HepG2 (cell line): ENCODE data around the gene MEAK7. TPM values are rescaled to one million over a fixed set of nuclear protein-coding genes. Genes with fewer than 3 reads are reported as not detected.

ENCODE experiments used
- GATAD1 ChIP-seq: IDR thresholded peaks from 2 replicates; pipeline ENCODE4 v1.6.1; 2016; ENCODE audit warnings: missing genetic modification reagents, missing compliant biosample characterization
- KAT8 ChIP-seq: IDR thresholded peaks from 2 replicates; pipeline ENCODE4 v1.6.1; 2016; ENCODE audit warnings: missing genetic modification reagents, missing compliant biosample characterization
- POLR2A ChIP-seq, 2 experiments: IDR thresholded peaks; 2 replicates each; pipeline ENCODE4 v1.6.1; 2011; ENCODE audit warnings: low read depth in 2 of 2, low read length in 2 of 2, mild to moderate bottlenecking in 1 of 2, moderate library complexity in 1 of 2; ENCODE audit not compliant: insufficient read depth in 1 of 2
- RAD51 ChIP-seq: fragments of 450-650 bp; IDR thresholded peaks from 2 replicates; pipeline ENCODE4 v1.6.1; 2016; ENCODE audit warnings: borderline replicate concordance
- SMAD1 ChIP-seq: sonication (generic); formaldehyde crosslinking; IDR thresholded peaks from 2 replicates; pipeline ENCODE4 v1.4.0; 2020; ENCODE audit warnings: missing genetic modification reagents, low read depth, mild to moderate bottlenecking, borderline replicate concordance
- SP1 ChIP-seq, 2 experiments: fragments of 450-650 bp in 1 of 2; sonication (generic) in 1 of 2; formaldehyde crosslinking in 1 of 2; IDR thresholded peaks; 2 replicates each; pipeline versions ENCODE4 v1.4.0 to v1.6.1; 2016 to 2020; ENCODE audit warnings: missing genetic modification reagents in 1 of 2
- WIZ ChIP-seq: sonication (generic); formaldehyde crosslinking; IDR thresholded peaks from 2 replicates; pipeline ENCODE4 v1.5.1; 2020; ENCODE audit warnings: mild to moderate bottlenecking, missing genetic modification reagents
- ZNF292 ChIP-seq: sonication (generic); formaldehyde crosslinking; IDR thresholded peaks from 2 replicates; pipeline ENCODE4 v1.8.1; 2022; ENCODE audit warnings: mild to moderate bottlenecking, low read depth, missing genetic modification reagents, borderline replicate concordance
- ZNF616 ChIP-seq: sonication (generic); formaldehyde crosslinking; IDR thresholded peaks from 2 replicates; pipeline ENCODE4 v1.5.0; 2020; ENCODE audit warnings: low read depth, mild to moderate bottlenecking, missing genetic modification reagents
- ZNF678 ChIP-seq: sonication (generic); formaldehyde crosslinking; IDR thresholded peaks from 2 replicates; pipeline ENCODE4 v1.4.0; 2020; ENCODE audit warnings: mild to moderate bottlenecking, missing genetic modification reagents
- ZNF83 ChIP-seq: sonication (generic); formaldehyde crosslinking; IDR thresholded peaks from 2 replicates; pipeline ENCODE4 v1.4.0; 2020; ENCODE audit warnings: missing genetic modification reagents, mild to moderate bottlenecking, borderline replicate concordance
- polyA plus RNA-seq, 8 experiments: library from polyadenylated mRNA; depleted of rRNA in 3 of 8; stranded (reverse) in 7 of 8; unstranded in 1 of 8; fragments of >200 nt; fragmentation: Illumina TruSeq in 4 of 8; extraction: Trizol in 4 of 8; gene quantifications; 2 replicates each; pipeline versions ENCODE4 v1.2.1 to v1.2.3, GENCODE V29; 2011 to 2016; ENCODE audit warnings: low read depth in 4 of 8, missing spikeins in 1 of 8, mixed read lengths in 1 of 8; ENCODE audit not compliant: insufficient read depth in 1 of 8
- total RNA-seq, 5 experiments: library from RNA; depleted of rRNA; stranded (reverse); fragments of >200 nt; fragmentation: Illumina TruSeq; extraction: Trizol; gene quantifications; 2 replicates each; pipeline ENCODE4 v1.2.3, GENCODE V29; 2016; ENCODE audit warnings: low read depth in 1 of 5
- TF ChIP-seq, protein P1 (sequence below): sonication (generic); formaldehyde crosslinking; IDR thresholded peaks from 2 replicates; pipeline ENCODE4 v1.5.1; 2020; ENCODE audit warnings: missing genetic modification reagents, mild to moderate bottlenecking, borderline replicate concordance
- TF ChIP-seq, protein P2 (sequence below): IDR thresholded peaks from 2 replicates; pipeline ENCODE4 v1.4.0; 2020; ENCODE audit warnings: mild to moderate bottlenecking, missing genetic modification reagents
- TF ChIP-seq, protein P3 (sequence below), 2 experiments: sonication (generic) in 1 of 2; formaldehyde crosslinking in 1 of 2; IDR thresholded peaks; 2 replicates each; pipeline versions ENCODE4 v1.5.1 to v1.6.1; 2011 to 2020; ENCODE audit warnings: borderline replicate concordance in 1 of 2, low read depth in 1 of 2, low read length in 1 of 2, mild to moderate bottlenecking in 1 of 2, missing genetic modification reagents in 1 of 2, moderate library complexity in 1 of 2
- TF ChIP-seq, protein P4 (sequence below): sonication (generic); formaldehyde crosslinking; IDR thresholded peaks from 2 replicates; pipeline ENCODE4 v1.5.0; 2020; ENCODE audit warnings: mild to moderate bottlenecking, missing genetic modification reagents

Gene MEAK7
- total and polyA plus RNA-seq, 2 of the 13 experiments (the other 11 are each of a cell fraction or from before 2014, with no cell fraction given) = 11.8 to 14.7 TPM

DNA sequence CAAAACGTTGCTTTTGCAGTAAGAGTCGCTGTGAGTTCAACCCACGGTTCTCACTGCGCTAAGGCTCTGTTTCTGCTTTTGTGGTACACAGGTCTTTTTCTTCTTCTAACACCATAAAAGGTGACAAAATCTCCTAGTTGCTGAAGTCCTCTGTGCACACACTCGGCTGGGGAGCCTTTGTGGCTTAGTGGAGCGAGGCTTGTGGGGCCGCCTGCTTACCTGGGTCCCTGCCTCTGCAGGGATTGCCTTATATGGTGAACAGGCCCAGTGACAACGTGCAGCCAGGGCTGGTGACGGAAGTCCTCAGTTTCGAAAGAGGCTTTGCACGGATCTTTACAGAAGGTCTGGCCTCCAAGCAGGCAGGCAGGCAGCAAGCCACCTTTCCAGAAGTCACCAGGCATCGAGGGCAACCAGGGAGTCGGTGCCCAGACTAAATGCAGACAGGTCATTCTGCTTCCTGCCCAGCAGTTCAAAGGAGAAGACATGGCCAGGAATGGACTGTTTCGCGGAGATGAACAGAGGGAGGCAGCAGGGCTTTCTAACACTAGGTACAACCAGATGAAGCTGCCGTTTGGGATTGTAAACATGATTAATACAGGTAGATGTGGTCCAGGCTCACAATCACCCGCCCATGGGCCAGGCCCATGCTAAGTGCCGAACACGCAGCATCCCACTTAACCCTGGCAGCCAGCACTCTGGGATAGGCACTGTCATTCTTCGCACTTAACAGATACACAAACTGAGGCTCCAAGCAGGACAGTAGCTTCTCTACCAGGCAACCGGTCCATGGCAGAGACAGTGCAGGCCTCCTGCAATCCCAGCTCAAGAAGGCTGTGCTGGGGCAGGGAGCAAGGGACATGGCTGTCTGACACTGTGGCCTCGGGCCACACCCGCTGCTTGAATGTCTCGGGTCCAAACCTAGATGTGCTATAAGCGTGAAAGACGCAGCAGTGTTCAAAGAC lies 10.7 kb upstream of the MEAK7 start (continued):
- TF ChIP-seq ZNF292 (CRISPR knock-in tag) = peak; percentile 89; the same call in 1 of the 2 replicates
- TF ChIP-seq, protein P1, sequence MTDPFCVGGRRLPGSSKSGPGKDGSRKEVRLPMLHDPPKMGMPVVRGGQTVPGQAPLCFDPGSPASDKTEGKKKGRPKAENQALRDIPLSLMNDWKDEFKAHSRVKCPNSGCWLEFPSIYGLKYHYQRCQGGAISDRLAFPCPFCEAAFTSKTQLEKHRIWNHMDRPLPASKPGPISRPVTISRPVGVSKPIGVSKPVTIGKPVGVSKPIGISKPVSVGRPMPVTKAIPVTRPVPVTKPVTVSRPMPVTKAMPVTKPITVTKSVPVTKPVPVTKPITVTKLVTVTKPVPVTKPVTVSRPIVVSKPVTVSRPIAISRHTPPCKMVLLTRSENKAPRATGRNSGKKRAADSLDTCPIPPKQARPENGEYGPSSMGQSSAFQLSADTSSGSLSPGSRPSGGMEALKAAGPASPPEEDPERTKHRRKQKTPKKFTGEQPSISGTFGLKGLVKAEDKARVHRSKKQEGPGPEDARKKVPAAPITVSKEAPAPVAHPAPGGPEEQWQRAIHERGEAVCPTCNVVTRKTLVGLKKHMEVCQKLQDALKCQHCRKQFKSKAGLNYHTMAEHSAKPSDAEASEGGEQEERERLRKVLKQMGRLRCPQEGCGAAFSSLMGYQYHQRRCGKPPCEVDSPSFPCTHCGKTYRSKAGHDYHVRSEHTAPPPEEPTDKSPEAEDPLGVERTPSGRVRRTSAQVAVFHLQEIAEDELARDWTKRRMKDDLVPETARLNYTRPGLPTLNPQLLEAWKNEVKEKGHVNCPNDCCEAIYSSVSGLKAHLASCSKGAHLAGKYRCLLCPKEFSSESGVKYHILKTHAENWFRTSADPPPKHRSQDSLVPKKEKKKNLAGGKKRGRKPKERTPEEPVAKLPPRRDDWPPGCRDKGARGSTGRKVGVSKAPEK = peak; percentile 69; the same call in 1 of the 2 replicates
- no peak for TF ChIP-seq ZNF616 (CRISPR knock-in tag)
- no peak for TF ChIP-seq RAD51
- TF ChIP-seq SP1 (IDR thresholded peaks at IDR 0.05) = no peak
- no peak for TF ChIP-seq SP1 (CRISPR knock-in tag; IDR thresholded peaks at IDR 0.05)
- 0 out of 2 replicates have a peak, but pooled peaks have one; percentile 20 for TF ChIP-seq ZNF678 (CRISPR knock-in tag)
- peak; percentile 48; the same call in 1 of the 2 replicates for TF ChIP-seq WIZ (CRISPR knock-in tag)
- TF ChIP-seq KAT8 (CRISPR knock-in tag) = 0 out of 2 replicates have a peak, but pooled peaks have one; percentile 24
- TF ChIP-seq SMAD1 (CRISPR knock-in tag) = 0 out of 2 replicates have a peak, but pooled peaks have one; percentile 31
- TF ChIP-seq POLR2A (IDR thresholded peaks at IDR 0.05; ENCODE audit: insufficient read depth in 1 of 2, low read depth in 2 of 2, low read length in 2 of 2) = 0 out of 4 replicates have a peak, but pooled peaks of 1 of the 2 experiments have one; percentile 24
- TF ChIP-seq GATAD1 = no peak
- TF ChIP-seq ZNF83 (CRISPR knock-in tag) = 0 out of 2 replicates have a peak, but pooled peaks have one; percentile 66
- TF ChIP-seq, protein P2, sequence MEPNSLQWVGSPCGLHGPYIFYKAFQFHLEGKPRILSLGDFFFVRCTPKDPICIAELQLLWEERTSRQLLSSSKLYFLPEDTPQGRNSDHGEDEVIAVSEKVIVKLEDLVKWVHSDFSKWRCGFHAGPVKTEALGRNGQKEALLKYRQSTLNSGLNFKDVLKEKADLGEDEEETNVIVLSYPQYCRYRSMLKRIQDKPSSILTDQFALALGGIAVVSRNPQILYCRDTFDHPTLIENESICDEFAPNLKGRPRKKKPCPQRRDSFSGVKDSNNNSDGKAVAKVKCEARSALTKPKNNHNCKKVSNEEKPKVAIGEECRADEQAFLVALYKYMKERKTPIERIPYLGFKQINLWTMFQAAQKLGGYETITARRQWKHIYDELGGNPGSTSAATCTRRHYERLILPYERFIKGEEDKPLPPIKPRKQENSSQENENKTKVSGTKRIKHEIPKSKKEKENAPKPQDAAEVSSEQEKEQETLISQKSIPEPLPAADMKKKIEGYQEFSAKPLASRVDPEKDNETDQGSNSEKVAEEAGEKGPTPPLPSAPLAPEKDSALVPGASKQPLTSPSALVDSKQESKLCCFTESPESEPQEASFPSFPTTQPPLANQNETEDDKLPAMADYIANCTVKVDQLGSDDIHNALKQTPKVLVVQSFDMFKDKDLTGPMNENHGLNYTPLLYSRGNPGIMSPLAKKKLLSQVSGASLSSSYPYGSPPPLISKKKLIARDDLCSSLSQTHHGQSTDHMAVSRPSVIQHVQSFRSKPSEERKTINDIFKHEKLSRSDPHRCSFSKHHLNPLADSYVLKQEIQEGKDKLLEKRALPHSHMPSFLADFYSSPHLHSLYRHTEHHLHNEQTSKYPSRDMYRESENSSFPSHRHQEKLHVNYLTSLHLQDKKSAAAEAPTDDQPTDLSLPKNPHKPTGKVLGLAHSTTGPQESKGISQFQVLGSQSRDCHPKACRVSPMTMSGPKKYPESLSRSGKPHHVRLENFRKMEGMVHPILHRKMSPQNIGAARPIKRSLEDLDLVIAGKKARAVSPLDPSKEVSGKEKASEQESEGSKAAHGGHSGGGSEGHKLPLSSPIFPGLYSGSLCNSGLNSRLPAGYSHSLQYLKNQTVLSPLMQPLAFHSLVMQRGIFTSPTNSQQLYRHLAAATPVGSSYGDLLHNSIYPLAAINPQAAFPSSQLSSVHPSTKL (CRISPR knock-in tag) = 0 out of 2 replicates have a peak, but pooled peaks have one; percentile 13
- TF ChIP-seq, protein P3, sequence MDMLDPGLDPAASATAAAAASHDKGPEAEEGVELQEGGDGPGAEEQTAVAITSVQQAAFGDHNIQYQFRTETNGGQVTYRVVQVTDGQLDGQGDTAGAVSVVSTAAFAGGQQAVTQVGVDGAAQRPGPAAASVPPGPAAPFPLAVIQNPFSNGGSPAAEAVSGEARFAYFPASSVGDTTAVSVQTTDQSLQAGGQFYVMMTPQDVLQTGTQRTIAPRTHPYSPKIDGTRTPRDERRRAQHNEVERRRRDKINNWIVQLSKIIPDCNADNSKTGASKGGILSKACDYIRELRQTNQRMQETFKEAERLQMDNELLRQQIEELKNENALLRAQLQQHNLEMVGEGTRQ (IDR thresholded peaks at IDR 0.05; ENCODE audit: low read depth, low read length) = no peak
- TF ChIP-seq, protein P3 (CRISPR knock-in tag; IDR thresholded peaks at IDR 0.05; ENCODE audit: borderline replicate concordance) = peak; percentile 97; the same call in 1 of the 2 replicates
- TF ChIP-seq, protein P4, sequence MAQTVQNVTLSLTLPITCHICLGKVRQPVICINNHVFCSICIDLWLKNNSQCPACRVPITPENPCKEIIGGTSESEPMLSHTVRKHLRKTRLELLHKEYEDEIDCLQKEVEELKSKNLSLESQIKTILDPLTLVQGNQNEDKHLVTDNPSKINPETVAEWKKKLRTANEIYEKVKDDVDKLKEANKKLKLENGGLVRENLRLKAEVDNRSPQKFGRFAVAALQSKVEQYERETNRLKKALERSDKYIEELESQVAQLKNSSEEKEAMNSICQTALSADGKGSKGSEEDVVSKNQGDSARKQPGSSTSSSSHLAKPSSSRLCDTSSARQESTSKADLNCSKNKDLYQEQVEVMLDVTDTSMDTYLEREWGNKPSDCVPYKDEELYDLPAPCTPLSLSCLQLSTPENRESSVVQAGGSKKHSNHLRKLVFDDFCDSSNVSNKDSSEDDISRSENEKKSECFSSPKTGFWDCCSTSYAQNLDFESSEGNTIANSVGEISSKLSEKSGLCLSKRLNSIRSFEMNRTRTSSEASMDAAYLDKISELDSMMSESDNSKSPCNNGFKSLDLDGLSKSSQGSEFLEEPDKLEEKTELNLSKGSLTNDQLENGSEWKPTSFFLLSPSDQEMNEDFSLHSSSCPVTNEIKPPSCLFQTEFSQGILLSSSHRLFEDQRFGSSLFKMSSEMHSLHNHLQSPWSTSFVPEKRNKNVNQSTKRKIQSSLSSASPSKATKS = no peak
